Endodermal cell (in vitro differentiated cells): ENCODE results near the gene ARHGAP5. TPM values are rescaled to one million over a fixed set of nuclear protein-coding genes. Genes with fewer than 3 reads are reported as not detected.
"Not testable (repeated sequence)": the region's sequence is repeated elsewhere in the genome, so short reads cannot be mapped to it uniquely, and the experiment has no call there.

Source experiments
- DNase-seq: peaks from one replicate; pipeline ENCODE4 v3.0.0-alpha.2; 2017
- H3K27ac ChIP-seq: 2 replicates; pipeline ENCODE4 v1.5.1; 2013; ENCODE audit warnings: mild to moderate bottlenecking, low read depth, low read length, moderate library complexity
- H3K27me3 ChIP-seq: 2 replicates; pipeline ENCODE4 v1.6.1; 2013; ENCODE audit warnings: mild to moderate bottlenecking, low read length, moderate library complexity; ENCODE audit not compliant: insufficient read depth, control insufficient read depth, poor library complexity, severe bottlenecking
- H3K36me3 ChIP-seq: 2 replicates; pipeline ENCODE4 v1.7.0; 2013; ENCODE audit warnings: mild to moderate bottlenecking, low read length, moderate library complexity; ENCODE audit not compliant: control insufficient read depth, insufficient read depth
- H3K4me1 ChIP-seq: one replicate; pipeline ENCODE4 v1.7.0; 2013; ENCODE audit warnings: low read length; ENCODE audit not compliant: control insufficient read depth, insufficient read depth
- H3K4me3 ChIP-seq: 2 replicates; pipeline ENCODE4 v1.5.1; 2013; ENCODE audit warnings: mild to moderate bottlenecking, low read length, moderate library complexity
- H3K9ac ChIP-seq: 2 replicates; pipeline ENCODE4 v1.6.1; 2013; ENCODE audit warnings: mild to moderate bottlenecking, low read length, moderate library complexity; ENCODE audit not compliant: poor library complexity, severe bottlenecking; ENCODE audit errors: extremely low read depth
- H3K9me3 ChIP-seq: 2 replicates; pipeline ENCODE4 v1.6.1; 2013; ENCODE audit warnings: mild to moderate bottlenecking, low read length, moderate library complexity; ENCODE audit not compliant: control insufficient read depth
- H3K27ac Mint-ChIP-seq: 2 replicates; pipeline ENCODE4 v1.8.0; 2020; ENCODE audit warnings: mixed read lengths
- H3K27me3 Mint-ChIP-seq: 2 replicates; pipeline ENCODE4 v1.8.0; 2021; ENCODE audit warnings: mild to moderate bottlenecking, mixed read lengths; ENCODE audit not compliant: insufficient read depth
- H3K36me3 Mint-ChIP-seq: 2 replicates; pipeline ENCODE4 v1.8.0; 2020; ENCODE audit warnings: low read depth, mixed read lengths
- H3K4me1 Mint-ChIP-seq: 2 replicates; pipeline ENCODE4 v1.8.0; 2020; ENCODE audit warnings: mixed read lengths
- H3K4me3 Mint-ChIP-seq: 2 replicates; pipeline ENCODE4 v1.8.0; 2020; ENCODE audit warnings: mild to moderate bottlenecking, moderate library complexity, mixed read lengths
- H3K9me3 Mint-ChIP-seq: 2 replicates; pipeline ENCODE4 v1.8.0; 2020; ENCODE audit warnings: mild to moderate bottlenecking, mixed read lengths
- WGBS, 2 experiments: methylation state at CpG; one replicate each; pipeline versions ENCODE4 v1.1.5 to v1.1.7; 2013; ENCODE audit warnings: missing lambda C conversion rate in 2 of 2, mixed read lengths in 1 of 2; ENCODE audit not compliant: insufficient coverage in 1 of 2, insufficient read length in 1 of 2; 5-methylcytosine and 5-hydroxymethylcytosine counted together
- total RNA-seq, 2 donors: library from RNA; stranded (reverse); fragmentation: NEBNext Ultra II Directional in 1 of 2; extraction: Animal tissue kit (Norgen Biotek cat#: 25700) in 1 of 2; gene quantifications; 2 replicates in 1 of 2; 3 replicates in 1 of 2; pipeline ENCODE4 v1.2.1, GENCODE V29; 2021
- TF ChIP-seq, protein P1 (sequence below): fragments of 200-600 bp; sonication (generic); conservative IDR thresholded peaks from 2 replicates; pipeline ENCODE4 v1.5.0; 2021; ENCODE audit warnings: antibody characterized with exemption, mild to moderate bottlenecking

The ARHGAP5 gene
- total RNA-seq, 2 donors from 2014 or later = 122 to 133 TPM

DNA sequence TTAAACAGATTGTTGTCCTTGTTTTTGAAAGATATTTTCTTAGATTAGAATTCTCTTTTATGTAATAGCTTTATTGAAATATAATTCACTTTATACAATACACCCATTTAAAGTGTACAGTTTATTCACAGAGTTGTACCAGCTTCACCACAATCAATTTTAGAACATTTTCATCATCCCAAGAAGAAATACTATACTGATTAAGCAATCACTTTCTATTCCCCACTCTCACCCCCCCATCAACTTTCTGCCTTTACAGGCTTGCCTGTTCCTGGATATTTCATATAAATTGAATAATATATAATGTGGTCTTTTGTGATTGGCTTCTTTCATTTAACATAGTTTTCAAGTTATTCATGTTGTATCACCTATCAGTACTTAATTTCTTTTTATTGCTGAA, 44.4 kb downstream of the ARHGAP5 start:
- H3K36me3 Mint-ChIP-seq = peaks cover 71% of the 10 kb centered on the region

DNA sequence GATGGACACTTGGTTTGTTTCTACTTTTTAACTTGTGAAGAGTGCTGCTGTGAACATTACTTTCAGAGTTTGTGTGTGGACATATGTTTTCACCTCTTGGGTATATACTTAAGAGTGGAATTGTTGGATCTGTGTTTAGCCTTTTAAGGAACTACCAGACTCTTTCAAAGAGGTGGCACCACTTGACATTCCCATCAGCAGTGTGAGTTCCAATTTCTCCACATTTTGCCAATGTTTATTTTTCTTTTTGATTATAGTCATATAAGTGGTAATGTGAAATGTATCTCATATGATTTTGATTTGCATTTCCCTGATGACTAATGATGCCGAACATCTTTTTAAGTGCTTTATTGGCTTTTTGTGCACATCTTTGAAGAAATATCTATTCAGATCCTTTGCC, 44.8 kb downstream of the ARHGAP5 start:
- no peak overlapping the region for H3K27ac Mint-ChIP-seq
- Histone ChIP-seq H3K4me3 (no peak overlapping the region), H3K27me3 (no peaks in the 10 kb centered on the region), H3K9me3 (peaks cover 40% of the 10 kb centered on the region), H3K4me1 (no peaks in the 10 kb centered on the region), H3K9ac (no peak overlapping the region), H3K36me3 (peaks cover 90% of the 10 kb centered on the region), H3K27ac (no peak overlapping the region)
- peaks cover 71% of the 10 kb centered on the region for H3K36me3 Mint-ChIP-seq
- TF ChIP-seq, protein P1, sequence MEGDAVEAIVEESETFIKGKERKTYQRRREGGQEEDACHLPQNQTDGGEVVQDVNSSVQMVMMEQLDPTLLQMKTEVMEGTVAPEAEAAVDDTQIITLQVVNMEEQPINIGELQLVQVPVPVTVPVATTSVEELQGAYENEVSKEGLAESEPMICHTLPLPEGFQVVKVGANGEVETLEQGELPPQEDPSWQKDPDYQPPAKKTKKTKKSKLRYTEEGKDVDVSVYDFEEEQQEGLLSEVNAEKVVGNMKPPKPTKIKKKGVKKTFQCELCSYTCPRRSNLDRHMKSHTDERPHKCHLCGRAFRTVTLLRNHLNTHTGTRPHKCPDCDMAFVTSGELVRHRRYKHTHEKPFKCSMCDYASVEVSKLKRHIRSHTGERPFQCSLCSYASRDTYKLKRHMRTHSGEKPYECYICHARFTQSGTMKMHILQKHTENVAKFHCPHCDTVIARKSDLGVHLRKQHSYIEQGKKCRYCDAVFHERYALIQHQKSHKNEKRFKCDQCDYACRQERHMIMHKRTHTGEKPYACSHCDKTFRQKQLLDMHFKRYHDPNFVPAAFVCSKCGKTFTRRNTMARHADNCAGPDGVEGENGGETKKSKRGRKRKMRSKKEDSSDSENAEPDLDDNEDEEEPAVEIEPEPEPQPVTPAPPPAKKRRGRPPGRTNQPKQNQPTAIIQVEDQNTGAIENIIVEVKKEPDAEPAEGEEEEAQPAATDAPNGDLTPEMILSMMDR = no peak
- H3K27me3 Mint-ChIP-seq = no peaks in the 10 kb centered on the region
- no peak overlapping the region for H3K4me3 Mint-ChIP-seq
- H3K9me3 Mint-ChIP-seq = peaks cover 24% of the 10 kb centered on the region
- H3K4me1 Mint-ChIP-seq = no peaks in the 10 kb centered on the region
- no peak for DNase-seq
- WGBS, 2 experiments = 84 to 100% methylated on average over 1 of the region's 1 CpG

More for the DNA sequence above, 44.4 kb downstream of the ARHGAP5 start:
- Mint-ChIP-seq H3K27ac (no peak overlapping the region), H3K9me3 (peaks cover 21% of the 10 kb centered on the region), H3K4me1 (no peaks in the 10 kb centered on the region), H3K4me3 (no peak overlapping the region), H3K27me3 (no peaks in the 10 kb centered on the region)
- Histone ChIP-seq H3K4me1 (no peaks in the 10 kb centered on the region), H3K9me3 (peaks cover 36% of the 10 kb centered on the region), H3K27me3 (no peaks in the 10 kb centered on the region), H3K4me3 (no peak overlapping the region), H3K9ac (no peak overlapping the region), H3K27ac (no peak overlapping the region), H3K36me3 (peaks cover 90% of the 10 kb centered on the region)
- TF ChIP-seq, protein P1 = no peak
- no peak for DNase-seq

DNA sequence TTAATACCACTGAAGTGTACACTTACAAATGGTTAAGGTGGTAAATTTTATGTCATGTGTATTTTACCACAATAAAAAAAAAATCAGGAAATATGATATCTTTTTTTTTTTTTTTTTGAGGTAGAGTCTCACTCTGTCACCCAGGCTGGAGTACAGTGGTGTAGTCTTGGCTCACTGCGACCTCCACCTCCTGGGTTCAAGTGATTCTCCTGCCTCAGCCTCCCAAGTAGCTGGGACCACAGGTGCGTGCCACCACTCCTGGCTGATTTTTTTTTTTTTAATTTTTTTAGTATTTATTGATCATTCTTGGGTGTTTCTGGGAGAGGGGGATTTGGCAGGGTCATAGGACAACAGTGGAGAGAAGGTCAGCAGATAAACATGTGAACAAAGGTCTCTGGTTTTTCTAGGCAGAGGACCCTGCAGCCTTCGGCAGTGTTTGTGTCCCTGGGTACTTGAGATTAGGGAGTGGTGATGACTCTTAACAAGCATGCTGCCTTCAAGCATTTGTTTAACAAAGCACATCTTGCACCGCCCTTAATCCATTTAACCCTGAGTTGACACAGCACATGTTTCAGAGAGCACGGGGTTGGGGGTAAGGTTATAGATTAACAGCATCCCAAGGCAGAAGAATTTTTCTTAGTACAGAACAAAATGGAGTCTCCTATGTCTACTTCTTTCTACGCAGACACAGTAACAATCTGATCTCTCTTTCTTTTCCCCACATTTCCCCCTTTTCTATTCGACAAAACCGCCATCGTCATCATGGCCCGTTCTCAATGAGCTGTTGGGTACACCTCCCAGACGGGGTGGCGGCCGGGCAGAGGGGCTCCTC, 50.0 kb downstream of the ARHGAP5 start:
- H3K4me3 Mint-ChIP-seq, H3K9ac ChIP-seq, H3K27ac ChIP-seq, H3K27ac Mint-ChIP-seq, H3K4me1 Mint-ChIP-seq, H3K4me1 ChIP-seq, H3K27me3 ChIP-seq, DNase-seq, H3K27me3 Mint-ChIP-seq: not testable (repeated sequence)
- Histone ChIP-seq H3K4me3 (peak overlapping the region; percentile 25), H3K9me3 (peaks cover 72% of the 10 kb centered on the region), H3K36me3 (peaks cover 81% of the 10 kb centered on the region)
- 97% methylated on average over 8 of the region's 13 CpGs; no CpG with 5 or more reads in 1 of the 2 experiments for WGBS, 2 experiments
- Mint-ChIP-seq H3K9me3 (peaks cover 67% of the 10 kb centered on the region), H3K36me3 (peaks cover 85% of the 10 kb centered on the region)

DNA sequence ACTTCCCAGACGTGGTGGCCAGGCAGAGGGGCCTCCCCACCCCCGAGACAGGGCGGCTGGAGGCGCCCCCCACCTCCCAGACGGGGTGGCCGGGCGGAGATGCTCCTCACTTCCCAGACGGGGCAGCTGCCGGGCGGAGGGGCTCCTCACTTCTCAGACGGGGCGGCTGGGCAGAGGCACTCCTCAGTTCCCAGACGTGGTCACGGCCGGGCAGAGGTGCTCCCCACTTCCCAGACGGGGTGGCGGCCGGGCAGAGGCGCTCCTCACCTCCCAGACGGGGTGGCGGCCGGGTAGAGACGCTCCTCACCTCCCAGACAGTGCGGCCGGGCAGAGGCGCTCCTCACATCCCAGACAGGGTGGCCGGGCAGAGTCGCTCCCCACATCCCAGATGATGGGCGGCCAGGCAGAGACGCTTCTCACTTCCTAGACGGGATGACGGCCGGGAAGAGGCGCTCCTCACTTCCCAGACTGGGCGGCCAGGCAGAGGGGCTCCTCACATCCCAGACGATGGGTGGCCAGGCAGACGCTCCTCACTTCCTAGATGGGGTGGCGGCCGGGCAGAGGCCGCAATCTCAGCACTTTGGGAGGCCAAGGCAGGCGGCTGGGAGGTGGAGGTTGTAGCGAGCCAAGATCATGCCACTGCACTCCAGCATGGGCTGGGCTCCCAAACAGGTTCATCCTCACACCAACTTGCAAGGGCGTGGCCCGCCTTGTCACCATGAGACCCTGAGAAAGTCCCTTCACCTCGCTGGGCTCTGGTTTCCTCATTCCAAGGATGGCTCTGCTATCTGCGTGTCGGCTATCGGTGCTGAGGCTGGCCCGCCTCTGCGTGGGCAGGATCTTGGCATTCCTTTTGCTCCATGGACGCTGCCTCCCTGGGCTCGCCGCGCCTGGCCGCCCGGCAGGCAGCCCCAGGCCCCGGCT, 50.9 kb downstream of the ARHGAP5 start:
- Mint-ChIP-seq H3K36me3 (peaks cover 83% of the 10 kb centered on the region), H3K9me3 (peaks cover 73% of the 10 kb centered on the region)
- Histone ChIP-seq H3K4me3 (peak overlapping the region; percentile 70), H3K9me3 (peaks cover 68% of the 10 kb centered on the region), H3K36me3 (peaks cover 73% of the 10 kb centered on the region)
- not testable (repeated sequence) for H3K4me1 ChIP-seq, DNase-seq, H3K9ac ChIP-seq, H3K27me3 Mint-ChIP-seq, H3K27ac Mint-ChIP-seq, H3K27me3 ChIP-seq, H3K4me3 Mint-ChIP-seq, H3K4me1 Mint-ChIP-seq, H3K27ac ChIP-seq
- 96 to 97% methylated on average over 10 to 57 of the region's 57 CpGs for WGBS, 2 experiments
